K562 (cell line): ENCODE measurements around the gene RYR1. TPM values are rescaled to one million over a fixed set of nuclear protein-coding genes. Genes with fewer than 3 reads are reported as not detected.

Source experiments
- ARID1B ChIP-seq: fragments of 450-650 bp; IDR thresholded peaks from 2 replicates; pipeline ENCODE4 v1.6.1; 2016; ENCODE audit warnings: antibody characterized with exemption, mild to moderate bottlenecking, inconsistent platforms
- ASH1L ChIP-seq: fragments of 450-650 bp; IDR thresholded peaks from 2 replicates; pipeline ENCODE4 v1.6.1; 2018; ENCODE audit warnings: borderline replicate concordance, mild to moderate bottlenecking, low read depth; ENCODE audit not compliant: partially characterized antibody
- BHLHE40 ChIP-seq: IDR thresholded peaks from 2 replicates; pipeline ENCODE4 v1.6.1; 2011; ENCODE audit warnings: low read length, improper control_type of control experiment
- CREM ChIP-seq: IDR thresholded peaks from 2 replicates; pipeline ENCODE4 v1.6.1; 2014; ENCODE audit warnings: antibody characterized with exemption, low read depth
- GABPB1 ChIP-seq: sonication (generic); formaldehyde crosslinking; IDR thresholded peaks from 2 replicates; pipeline ENCODE4 v1.8.0; 2022; ENCODE audit warnings: mild to moderate bottlenecking, missing genetic modification reagents
- MAFK ChIP-seq: IDR thresholded peaks from 2 replicates; pipeline ENCODE4 v1.6.1; 2011; ENCODE audit warnings: low read length, improper control_type of control experiment
- MCM3 ChIP-seq: fragments of 450-650 bp; IDR thresholded peaks from 2 replicates; pipeline ENCODE4 v1.6.1; 2016
- POLR2AphosphoS5 ChIP-seq: IDR thresholded peaks from 2 replicates; pipeline ENCODE4 v1.6.1; 2011; ENCODE audit warnings: mild to moderate bottlenecking, low read depth, low read length, moderate library complexity; ENCODE audit not compliant: control insufficient read depth, insufficient read depth
- SMAD2 ChIP-seq: fragments of 150-350 bp; IDR thresholded peaks from 2 replicates; pipeline ENCODE4 v1.6.1; 2014; ENCODE audit warnings: low read depth, mild to moderate bottlenecking, low read length
- STAG1 ChIP-seq: sonication (generic); formaldehyde crosslinking; IDR thresholded peaks from 2 replicates; pipeline ENCODE4 v1.5.0; 2020; ENCODE audit warnings: missing genetic modification reagents, borderline replicate concordance
- TBL1XR1 ChIP-seq, 2 experiments: IDR thresholded peaks; 2 replicates each; pipeline ENCODE4 v1.6.1; 2012; ENCODE audit warnings: improper control_type of control experiment in 2 of 2, low read length in 2 of 2, mild to moderate bottlenecking in 1 of 2
- TFAP4 ChIP-seq: sonication (generic); formaldehyde crosslinking; IDR thresholded peaks from 2 replicates; pipeline ENCODE4 v1.8.0; 2022; ENCODE audit warnings: missing genetic modification reagents, mild to moderate bottlenecking, moderate library complexity, borderline replicate concordance
- XRCC5 ChIP-seq: fragments of 200-400 bp; formaldehyde crosslinking; IDR thresholded peaks from 2 replicates; pipeline ENCODE4 v1.6.1; 2017; ENCODE audit warnings: low read depth, mild to moderate bottlenecking, low read length
- ZNF644 ChIP-seq: fragments of 200-800 bp; sonication (Bioruptor generic); IDR thresholded peaks from 2 replicates; pipeline ENCODE4 v1.6.1; 2016; ENCODE audit warnings: low read depth, missing genetic modification characterization, missing compliant biosample characterization
- polyA plus RNA-seq, 8 experiments: library from polyadenylated mRNA; depleted of rRNA in 4 of 8; stranded (reverse) in 5 of 8; unstranded in 3 of 8; fragments of >200 nt; fragmentation: Nextera tagmentation in 2 of 8; fragmentation: Illumina TruSeq in 1 of 8; extraction: Ambion mirVana in 2 of 8; extraction: Trizol in 1 of 8; gene quantifications; 2 replicates each; pipeline versions ENCODE4 v1.2.1 to v1.2.3, GENCODE V29; 2011 to 2014; ENCODE audit warnings: inconsistent platforms in 1 of 8, missing spikeins in 1 of 8
- total RNA-seq, 7 experiments: library from RNA; depleted of rRNA in 6 of 7; stranded (reverse); fragments of >200 nt in 6 of 7; fragmentation: Illumina TruSeq in 2 of 7; extraction: Trizol in 2 of 7; gene quantifications; 2 replicates each; pipeline versions ENCODE4 v1.2.1 to v1.2.3, GENCODE V29; 2011 to 2021; ENCODE audit warnings: low replicate concordance in 1 of 7
- TF ChIP-seq, protein P1 (sequence below), 2 experiments: fragments of 450-650 bp; formaldehyde crosslinking in 1 of 2; IDR thresholded peaks; 2 replicates each; pipeline versions ENCODE4 v1.4.0 to v1.6.1; 2014 to 2020; ENCODE audit warnings: mild to moderate bottlenecking in 2 of 2, borderline replicate concordance in 1 of 2, low read depth in 1 of 2
- TF ChIP-seq, protein P2 (sequence below): fragments of 450-650 bp; IDR thresholded peaks from 2 replicates; pipeline ENCODE4 v1.7.0; 2016; ENCODE audit warnings: borderline replicate concordance

RYR1 gene
- total and polyA plus RNA-seq, 9 of the 15 experiments (the other 6 are each of a cell fraction or from before 2014, with no cell fraction given): 0.11 to 7.4 (median 3.7) TPM

- TF ChIP-seq XRCC5 (peak; percentile 79; the same call in 1 of the 2 replicates), CREM (0 out of 2 replicates have a peak, but pooled peaks have one; percentile 22), STAG1 (0 out of 2 replicates have a peak, but pooled peaks have one; percentile 45), MAFK (0 out of 2 replicates have a peak, but pooled peaks have one; percentile 9), ASH1L (no peak), TBL1XR1 (IDR thresholded peaks at IDR 0.05; ENCODE audit: low read length in 2 of 2) (no peak), GABPB1 (CRISPR knock-in tag) (0 out of 2 replicates have a peak, but pooled peaks have one; percentile 17), ZNF644 (tag) (no peak), POLR2AphosphoS5 (0 out of 2 replicates have a peak, but pooled peaks have one; percentile 25), MCM3 (no peak), ARID1B (0 out of 2 replicates have a peak, but pooled peaks have one; percentile 17), SMAD2 (no peak), TFAP4 (CRISPR knock-in tag) (peak; percentile 74; the same call in 1 of the 2 replicates), BHLHE40 (0 out of 2 replicates have a peak, but pooled peaks have one; percentile 14)
- TF ChIP-seq, protein P1, sequence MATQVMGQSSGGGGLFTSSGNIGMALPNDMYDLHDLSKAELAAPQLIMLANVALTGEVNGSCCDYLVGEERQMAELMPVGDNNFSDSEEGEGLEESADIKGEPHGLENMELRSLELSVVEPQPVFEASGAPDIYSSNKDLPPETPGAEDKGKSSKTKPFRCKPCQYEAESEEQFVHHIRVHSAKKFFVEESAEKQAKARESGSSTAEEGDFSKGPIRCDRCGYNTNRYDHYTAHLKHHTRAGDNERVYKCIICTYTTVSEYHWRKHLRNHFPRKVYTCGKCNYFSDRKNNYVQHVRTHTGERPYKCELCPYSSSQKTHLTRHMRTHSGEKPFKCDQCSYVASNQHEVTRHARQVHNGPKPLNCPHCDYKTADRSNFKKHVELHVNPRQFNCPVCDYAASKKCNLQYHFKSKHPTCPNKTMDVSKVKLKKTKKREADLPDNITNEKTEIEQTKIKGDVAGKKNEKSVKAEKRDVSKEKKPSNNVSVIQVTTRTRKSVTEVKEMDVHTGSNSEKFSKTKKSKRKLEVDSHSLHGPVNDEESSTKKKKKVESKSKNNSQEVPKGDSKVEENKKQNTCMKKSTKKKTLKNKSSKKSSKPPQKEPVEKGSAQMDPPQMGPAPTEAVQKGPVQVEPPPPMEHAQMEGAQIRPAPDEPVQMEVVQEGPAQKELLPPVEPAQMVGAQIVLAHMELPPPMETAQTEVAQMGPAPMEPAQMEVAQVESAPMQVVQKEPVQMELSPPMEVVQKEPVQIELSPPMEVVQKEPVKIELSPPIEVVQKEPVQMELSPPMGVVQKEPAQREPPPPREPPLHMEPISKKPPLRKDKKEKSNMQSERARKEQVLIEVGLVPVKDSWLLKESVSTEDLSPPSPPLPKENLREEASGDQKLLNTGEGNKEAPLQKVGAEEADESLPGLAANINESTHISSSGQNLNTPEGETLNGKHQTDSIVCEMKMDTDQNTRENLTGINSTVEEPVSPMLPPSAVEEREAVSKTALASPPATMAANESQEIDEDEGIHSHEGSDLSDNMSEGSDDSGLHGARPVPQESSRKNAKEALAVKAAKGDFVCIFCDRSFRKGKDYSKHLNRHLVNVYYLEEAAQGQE (IDR thresholded peaks at IDR 0.05; ENCODE audit: borderline replicate concordance): peak; percentile 87; the same call in 1 of the 2 replicates
- TF ChIP-seq, protein P1 (CRISPR knock-in tag; IDR thresholded peaks at IDR 0.05; ENCODE audit: low read depth): no peak
- TF ChIP-seq, protein P2, sequence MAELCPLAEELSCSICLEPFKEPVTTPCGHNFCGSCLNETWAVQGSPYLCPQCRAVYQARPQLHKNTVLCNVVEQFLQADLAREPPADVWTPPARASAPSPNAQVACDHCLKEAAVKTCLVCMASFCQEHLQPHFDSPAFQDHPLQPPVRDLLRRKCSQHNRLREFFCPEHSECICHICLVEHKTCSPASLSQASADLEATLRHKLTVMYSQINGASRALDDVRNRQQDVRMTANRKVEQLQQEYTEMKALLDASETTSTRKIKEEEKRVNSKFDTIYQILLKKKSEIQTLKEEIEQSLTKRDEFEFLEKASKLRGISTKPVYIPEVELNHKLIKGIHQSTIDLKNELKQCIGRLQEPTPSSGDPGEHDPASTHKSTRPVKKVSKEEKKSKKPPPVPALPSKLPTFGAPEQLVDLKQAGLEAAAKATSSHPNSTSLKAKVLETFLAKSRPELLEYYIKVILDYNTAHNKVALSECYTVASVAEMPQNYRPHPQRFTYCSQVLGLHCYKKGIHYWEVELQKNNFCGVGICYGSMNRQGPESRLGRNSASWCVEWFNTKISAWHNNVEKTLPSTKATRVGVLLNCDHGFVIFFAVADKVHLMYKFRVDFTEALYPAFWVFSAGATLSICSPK: no peak
Measured at GRCh38 chr19:38634757-38635482, 201.4 kb downstream of the RYR1 start (continued).
